ENCODE measurements around the gene RNU7-1. TPM values are rescaled to one million over a fixed set of nuclear protein-coding genes. Genes with fewer than 3 reads are reported as not detected.

RNU7-1 gene
- total RNA-seq, 6 experiments from 2014 or later, result not detected

GRCh38 chr12:6963016-6963731 lies 19.6 kb downstream of the RNU7-1 start:
- intact Hi-C loops (cut with DNase I), result no loop called here
- TF ChIP-seq POLR2A (IDR thresholded peaks at IDR 0.05) (no peak), CTCF (IDR thresholded peaks at IDR 0.05) (no peak)
- Histone ChIP-seq H3K27me3 (no peaks in the 10 kb centered on the region), H3K4me1 (peaks cover 2 to 15% (median 7%) of the 10 kb centered on the region in 4 donors), H3K36me3 (peaks cover 6 to 31% (median 22%) of the 10 kb centered on the region in 4 donors), H3K27ac (no peak overlapping the region), H3K9me3 (no peaks in the 10 kb centered on the region), H3K4me3 (no peak overlapping the region)
- ATAC-seq, result no peak
- peak in 2 of 3 donors; percentile 50 to 57 for DNase-seq
- 79% methylated on average over 19 of the region's 32 CpGs for WGBS (ENCODE audit: insufficient coverage, low coverage, low lambda C conversion rate, missing lambda C conversion rate)

GRCh38 chr12:6963791-6964413 lies 20.3 kb downstream of the RNU7-1 start:
- Histone ChIP-seq H3K36me3 (peaks cover 6 to 38% (median 25%) of the 10 kb centered on the region in 4 donors), H3K4me3 (no peak overlapping the region), H3K27me3 (no peaks in the 10 kb centered on the region), H3K27ac (no peak overlapping the region), H3K9me3 (no peaks in the 10 kb centered on the region), H3K4me1 (peaks cover 2 to 17% (median 9%) of the 10 kb centered on the region in 4 donors)
- 100% methylated on average over 1 of the region's 17 CpGs for WGBS (ENCODE audit: insufficient coverage, low coverage, low lambda C conversion rate, missing lambda C conversion rate)
- TF ChIP-seq CTCF (IDR thresholded peaks at IDR 0.05), result no peak
- DNase-seq, result no peak
- intact Hi-C loops (cut with DNase I), result no loop called here
- no peak for ATAC-seq

GRCh38 chr12:6964605-6965025 lies 21.0 kb downstream of the RNU7-1 start:
- Histone ChIP-seq H3K36me3 (peaks cover 6 to 38% (median 25%) of the 10 kb centered on the region in 4 donors), H3K4me3 (no peak overlapping the region), H3K9me3 (no peaks in the 10 kb centered on the region), H3K27ac (peak overlapping the region; percentile 11 to 44 (median 41)), H3K27me3 (no peaks in the 10 kb centered on the region), H3K4me1 (peaks cover 2 to 23% (median 12%) of the 10 kb centered on the region in 4 donors)
- WGBS (ENCODE audit: insufficient coverage, low coverage, low lambda C conversion rate, missing lambda C conversion rate), result 54% methylated on average over 3 of the region's 8 CpGs
- peak in 1 of 3 donors; percentile 58 for DNase-seq
- no peak for TF ChIP-seq CTCF (IDR thresholded peaks at IDR 0.05)
- TF ChIP-seq POLR2A (IDR thresholded peaks at IDR 0.05), result no peak
- intact Hi-C loops (cut with DNase I), result no loop called here
- no peak for ATAC-seq

GRCh38 chr12:6965026-6965661 lies 21.5 kb downstream of the RNU7-1 start:
- intact Hi-C loops (cut with DNase I), result no loop called here

More at GRCh38 chr12:6965026-6965661, 21.5 kb downstream of the RNU7-1 start:
- TF ChIP-seq POLR2A (IDR thresholded peaks at IDR 0.05), result no peak
- peak; percentile 91 to 95 (median 94) for TF ChIP-seq CTCF (IDR thresholded peaks at IDR 0.05)
- Histone ChIP-seq H3K4me3 (no peak overlapping the region), H3K9me3 (no peaks in the 10 kb centered on the region), H3K36me3 (peaks cover 6 to 38% (median 25%) of the 10 kb centered on the region in 4 donors), H3K27ac (peak overlapping the region; percentile 11 to 44 (median 41)), H3K27me3 (no peaks in the 10 kb centered on the region), H3K4me1 (peaks cover 2 to 23% (median 12%) of the 10 kb centered on the region in 4 donors)
- DNase-seq (peak; percentile 87 to 91 (median 88)), ATAC-seq (peak; percentile 63 to 88 (median 76))
- WGBS (ENCODE audit: insufficient coverage, low coverage, low lambda C conversion rate, missing lambda C conversion rate), result 17% methylated on average over 12 of the region's 12 CpGs

Data from right lobe of liver (tissue), 6 donors.